HepG2 (cell line): ENCODE data around the gene TRIM27. TPM values are rescaled to one million over a fixed set of nuclear protein-coding genes. Genes with fewer than 3 reads are reported as not detected.

ENCODE experiments used
- GABPA ChIP-seq, 2 experiments: IDR thresholded peaks; 2 replicates each; pipeline ENCODE4 v1.6.1; 2011 to 2016; ENCODE audit warnings: low read depth in 2 of 2, low read length in 1 of 2, missing biosample characterization in 1 of 2, missing genetic modification characterization in 1 of 2
- HNRNPK ChIP-seq: fragments of 200-400 bp; formaldehyde crosslinking; IDR thresholded peaks from 2 replicates; pipeline ENCODE4 v1.6.1; 2018; ENCODE audit warnings: low read length, low read depth, moderate library complexity, mild to moderate bottlenecking; ENCODE audit not compliant: poor library complexity, severe bottlenecking
- KAT8 ChIP-seq: IDR thresholded peaks from 2 replicates; pipeline ENCODE4 v1.6.1; 2016; ENCODE audit warnings: missing genetic modification reagents, missing compliant biosample characterization
- MAF1 ChIP-seq: sonication (generic); formaldehyde crosslinking; IDR thresholded peaks from 2 replicates; pipeline ENCODE4 v1.5.0; 2020; ENCODE audit warnings: missing genetic modification reagents, borderline replicate concordance
- MED13 ChIP-seq: sonication (generic); formaldehyde crosslinking; IDR thresholded peaks from 2 replicates; pipeline ENCODE4 v1.5.0; 2020; ENCODE audit warnings: missing genetic modification reagents
- NR2F6 ChIP-seq, 2 experiments: IDR thresholded peaks; 2 replicates each; pipeline ENCODE4 v1.6.1; 2016; ENCODE audit warnings: antibody characterized with exemption in 1 of 2, mild to moderate bottlenecking in 1 of 2
- POGZ ChIP-seq: sonication (generic); formaldehyde crosslinking; IDR thresholded peaks from 2 replicates; pipeline ENCODE4 v1.4.0; 2020; ENCODE audit warnings: mild to moderate bottlenecking, missing genetic modification reagents
- PRPF4 ChIP-seq: fragments of 200-400 bp; formaldehyde crosslinking; IDR thresholded peaks from 2 replicates; pipeline ENCODE4 v1.6.1; 2016; ENCODE audit warnings: low read length, low read depth; ENCODE audit not compliant: poor library complexity, severe bottlenecking
- STAG1 ChIP-seq: sonication (generic); formaldehyde crosslinking; IDR thresholded peaks from 2 replicates; pipeline ENCODE4 v1.4.0; 2020; ENCODE audit warnings: missing genetic modification reagents
- WIZ ChIP-seq: sonication (generic); formaldehyde crosslinking; IDR thresholded peaks from 2 replicates; pipeline ENCODE4 v1.5.1; 2020; ENCODE audit warnings: mild to moderate bottlenecking, missing genetic modification reagents
- ZMYM2 ChIP-seq: sonication (generic); formaldehyde crosslinking; IDR thresholded peaks from 2 replicates; pipeline ENCODE4 v1.8.0; 2022; ENCODE audit warnings: mild to moderate bottlenecking, missing genetic modification reagents
- ZNF138 ChIP-seq: sonication (generic); formaldehyde crosslinking; IDR thresholded peaks from 2 replicates; pipeline ENCODE4 v1.5.0; 2020; ENCODE audit warnings: mild to moderate bottlenecking, low read depth, missing genetic modification reagents
- ZNF234 ChIP-seq: sonication (generic); formaldehyde crosslinking; conservative IDR thresholded peaks from 2 replicates; pipeline ENCODE4 v1.5.1; 2020; ENCODE audit warnings: mild to moderate bottlenecking, missing genetic modification reagents
- ZNF264 ChIP-seq: sonication (generic); formaldehyde crosslinking; IDR thresholded peaks from 2 replicates; pipeline ENCODE4 v1.4.0; 2020; ENCODE audit warnings: missing genetic modification reagents
- ZNF775 ChIP-seq: sonication (generic); formaldehyde crosslinking; IDR thresholded peaks from 2 replicates; pipeline ENCODE4 v1.4.0; 2020; ENCODE audit warnings: missing genetic modification reagents, mild to moderate bottlenecking, moderate library complexity, borderline replicate concordance
- polyA plus RNA-seq, 8 experiments: library from polyadenylated mRNA; depleted of rRNA in 3 of 8; stranded (reverse) in 7 of 8; unstranded in 1 of 8; fragments of >200 nt; fragmentation: Illumina TruSeq in 4 of 8; extraction: Trizol in 4 of 8; gene quantifications; 2 replicates each; pipeline versions ENCODE4 v1.2.1 to v1.2.3, GENCODE V29; 2011 to 2016; ENCODE audit warnings: low read depth in 4 of 8, missing spikeins in 1 of 8, mixed read lengths in 1 of 8; ENCODE audit not compliant: insufficient read depth in 1 of 8
- total RNA-seq, 5 experiments: library from RNA; depleted of rRNA; stranded (reverse); fragments of >200 nt; fragmentation: Illumina TruSeq; extraction: Trizol; gene quantifications; 2 replicates each; pipeline ENCODE4 v1.2.3, GENCODE V29; 2016; ENCODE audit warnings: low read depth in 1 of 5
- TF ChIP-seq, protein P1 (sequence below): sonication (generic); formaldehyde crosslinking; IDR thresholded peaks from 2 replicates; pipeline ENCODE4 v1.4.0; 2020; ENCODE audit warnings: missing genetic modification reagents, borderline replicate concordance
- TF ChIP-seq, protein P2 (sequence below): sonication (generic); formaldehyde crosslinking; IDR thresholded peaks from 2 replicates; pipeline ENCODE4 v1.8.0; 2022; ENCODE audit warnings: mild to moderate bottlenecking, missing genetic modification reagents
- TF ChIP-seq, protein P3 (sequence below): sonication (generic); formaldehyde crosslinking; IDR thresholded peaks from 2 replicates; pipeline ENCODE4; 2020; ENCODE audit warnings: missing genetic modification reagents, mild to moderate bottlenecking, borderline replicate concordance
- TF ChIP-seq, protein P4 (sequence below): sonication (generic); formaldehyde crosslinking; IDR thresholded peaks from 2 replicates; pipeline ENCODE4 v1.4.0; 2020; ENCODE audit warnings: low read depth, mild to moderate bottlenecking, missing genetic modification reagents
- TF ChIP-seq, protein P5 (sequence below): sonication (generic); formaldehyde crosslinking; conservative IDR thresholded peaks from 2 replicates; pipeline ENCODE4 v1.5.0; 2020; ENCODE audit warnings: missing genetic modification reagents

Gene TRIM27
- total and polyA plus RNA-seq, 2 of the 13 experiments (the other 11 are each of a cell fraction or from before 2014, with no cell fraction given): 88.6 to 112 TPM

DNA sequence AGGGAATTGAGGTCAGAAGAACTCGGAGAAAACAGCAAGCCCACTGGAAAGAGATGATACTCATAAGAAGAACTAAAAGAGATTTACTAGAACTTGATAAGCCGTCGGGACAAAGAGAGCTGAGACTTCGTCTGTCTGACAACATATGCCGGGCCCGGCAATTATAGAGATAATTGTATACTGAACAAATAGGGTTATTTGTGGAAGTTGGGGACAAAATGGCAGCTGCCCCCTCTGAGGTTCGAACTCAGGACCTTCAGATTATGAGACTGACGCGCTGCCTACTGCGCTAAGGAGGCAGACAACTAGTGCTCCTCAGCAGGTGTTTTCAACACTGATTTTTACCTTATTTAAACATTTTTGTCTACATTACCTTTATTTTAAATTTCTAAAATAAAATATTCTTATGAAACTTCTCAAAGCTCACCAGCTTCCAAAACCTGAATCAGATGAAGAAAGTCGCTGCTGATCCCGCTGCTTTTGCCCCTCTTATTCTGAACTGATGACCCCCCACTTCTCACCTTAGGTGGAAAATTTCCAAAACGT, 29.3 kb upstream of the TRIM27 start (continued):
- TF ChIP-seq, protein P1, sequence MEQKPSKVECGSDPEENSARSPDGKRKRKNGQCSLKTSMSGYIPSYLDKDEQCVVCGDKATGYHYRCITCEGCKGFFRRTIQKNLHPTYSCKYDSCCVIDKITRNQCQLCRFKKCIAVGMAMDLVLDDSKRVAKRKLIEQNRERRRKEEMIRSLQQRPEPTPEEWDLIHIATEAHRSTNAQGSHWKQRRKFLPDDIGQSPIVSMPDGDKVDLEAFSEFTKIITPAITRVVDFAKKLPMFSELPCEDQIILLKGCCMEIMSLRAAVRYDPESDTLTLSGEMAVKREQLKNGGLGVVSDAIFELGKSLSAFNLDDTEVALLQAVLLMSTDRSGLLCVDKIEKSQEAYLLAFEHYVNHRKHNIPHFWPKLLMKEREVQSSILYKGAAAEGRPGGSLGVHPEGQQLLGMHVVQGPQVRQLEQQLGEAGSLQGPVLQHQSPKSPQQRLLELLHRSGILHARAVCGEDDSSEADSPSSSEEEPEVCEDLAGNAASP (CRISPR knock-in tag): peak; percentile 78
- TF ChIP-seq WIZ (CRISPR knock-in tag): no peak
- TF ChIP-seq KAT8 (CRISPR knock-in tag): peak; percentile 84
- no peak for TF ChIP-seq HNRNPK
- TF ChIP-seq, protein P2, sequence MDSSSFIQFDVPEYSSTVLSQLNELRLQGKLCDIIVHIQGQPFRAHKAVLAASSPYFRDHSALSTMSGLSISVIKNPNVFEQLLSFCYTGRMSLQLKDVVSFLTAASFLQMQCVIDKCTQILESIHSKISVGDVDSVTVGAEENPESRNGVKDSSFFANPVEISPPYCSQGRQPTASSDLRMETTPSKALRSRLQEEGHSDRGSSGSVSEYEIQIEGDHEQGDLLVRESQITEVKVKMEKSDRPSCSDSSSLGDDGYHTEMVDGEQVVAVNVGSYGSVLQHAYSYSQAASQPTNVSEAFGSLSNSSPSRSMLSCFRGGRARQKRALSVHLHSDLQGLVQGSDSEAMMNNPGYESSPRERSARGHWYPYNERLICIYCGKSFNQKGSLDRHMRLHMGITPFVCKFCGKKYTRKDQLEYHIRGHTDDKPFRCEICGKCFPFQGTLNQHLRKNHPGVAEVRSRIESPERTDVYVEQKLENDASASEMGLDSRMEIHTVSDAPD (CRISPR knock-in tag): no peak
- peak; percentile 79; the same call in 1 of the 2 replicates for TF ChIP-seq MED13
- peak; percentile 82; the same call in 1 of the 2 replicates for TF ChIP-seq ZNF264 (CRISPR knock-in tag)
- TF ChIP-seq POGZ (CRISPR knock-in tag): peak; percentile 60; the same call in 1 of the 2 replicates
- TF ChIP-seq ZNF775: no peak
- TF ChIP-seq ZNF138: no peak
- no peak for TF ChIP-seq ZNF234 (CRISPR knock-in tag)
- TF ChIP-seq, protein P3, sequence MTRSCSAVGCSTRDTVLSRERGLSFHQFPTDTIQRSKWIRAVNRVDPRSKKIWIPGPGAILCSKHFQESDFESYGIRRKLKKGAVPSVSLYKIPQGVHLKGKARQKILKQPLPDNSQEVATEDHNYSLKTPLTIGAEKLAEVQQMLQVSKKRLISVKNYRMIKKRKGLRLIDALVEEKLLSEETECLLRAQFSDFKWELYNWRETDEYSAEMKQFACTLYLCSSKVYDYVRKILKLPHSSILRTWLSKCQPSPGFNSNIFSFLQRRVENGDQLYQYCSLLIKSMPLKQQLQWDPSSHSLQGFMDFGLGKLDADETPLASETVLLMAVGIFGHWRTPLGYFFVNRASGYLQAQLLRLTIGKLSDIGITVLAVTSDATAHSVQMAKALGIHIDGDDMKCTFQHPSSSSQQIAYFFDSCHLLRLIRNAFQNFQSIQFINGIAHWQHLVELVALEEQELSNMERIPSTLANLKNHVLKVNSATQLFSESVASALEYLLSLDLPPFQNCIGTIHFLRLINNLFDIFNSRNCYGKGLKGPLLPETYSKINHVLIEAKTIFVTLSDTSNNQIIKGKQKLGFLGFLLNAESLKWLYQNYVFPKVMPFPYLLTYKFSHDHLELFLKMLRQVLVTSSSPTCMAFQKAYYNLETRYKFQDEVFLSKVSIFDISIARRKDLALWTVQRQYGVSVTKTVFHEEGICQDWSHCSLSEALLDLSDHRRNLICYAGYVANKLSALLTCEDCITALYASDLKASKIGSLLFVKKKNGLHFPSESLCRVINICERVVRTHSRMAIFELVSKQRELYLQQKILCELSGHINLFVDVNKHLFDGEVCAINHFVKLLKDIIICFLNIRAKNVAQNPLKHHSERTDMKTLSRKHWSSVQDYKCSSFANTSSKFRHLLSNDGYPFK (CRISPR knock-in tag): no peak
- TF ChIP-seq, protein P4, sequence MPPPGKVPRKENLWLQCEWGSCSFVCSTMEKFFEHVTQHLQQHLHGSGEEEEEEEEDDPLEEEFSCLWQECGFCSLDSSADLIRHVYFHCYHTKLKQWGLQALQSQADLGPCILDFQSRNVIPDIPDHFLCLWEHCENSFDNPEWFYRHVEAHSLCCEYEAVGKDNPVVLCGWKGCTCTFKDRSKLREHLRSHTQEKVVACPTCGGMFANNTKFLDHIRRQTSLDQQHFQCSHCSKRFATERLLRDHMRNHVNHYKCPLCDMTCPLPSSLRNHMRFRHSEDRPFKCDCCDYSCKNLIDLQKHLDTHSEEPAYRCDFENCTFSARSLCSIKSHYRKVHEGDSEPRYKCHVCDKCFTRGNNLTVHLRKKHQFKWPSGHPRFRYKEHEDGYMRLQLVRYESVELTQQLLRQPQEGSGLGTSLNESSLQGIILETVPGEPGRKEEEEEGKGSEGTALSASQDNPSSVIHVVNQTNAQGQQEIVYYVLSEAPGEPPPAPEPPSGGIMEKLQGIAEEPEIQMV: no peak
- 0 out of 2 replicates have a peak, but pooled peaks have one; percentile 57 for TF ChIP-seq ZMYM2 (CRISPR knock-in tag)
- TF ChIP-seq GABPA (IDR thresholded peaks at IDR 0.05; ENCODE audit: low read depth, low read length): no peak
- 0 out of 2 replicates have a peak, but pooled peaks have one; percentile 31 for TF ChIP-seq GABPA (CRISPR knock-in tag; IDR thresholded peaks at IDR 0.05; ENCODE audit: low read depth)
- peak; percentile 99 for TF ChIP-seq MAF1 (CRISPR knock-in tag)
- TF ChIP-seq PRPF4: peak; percentile 68
- TF ChIP-seq, protein P5, sequence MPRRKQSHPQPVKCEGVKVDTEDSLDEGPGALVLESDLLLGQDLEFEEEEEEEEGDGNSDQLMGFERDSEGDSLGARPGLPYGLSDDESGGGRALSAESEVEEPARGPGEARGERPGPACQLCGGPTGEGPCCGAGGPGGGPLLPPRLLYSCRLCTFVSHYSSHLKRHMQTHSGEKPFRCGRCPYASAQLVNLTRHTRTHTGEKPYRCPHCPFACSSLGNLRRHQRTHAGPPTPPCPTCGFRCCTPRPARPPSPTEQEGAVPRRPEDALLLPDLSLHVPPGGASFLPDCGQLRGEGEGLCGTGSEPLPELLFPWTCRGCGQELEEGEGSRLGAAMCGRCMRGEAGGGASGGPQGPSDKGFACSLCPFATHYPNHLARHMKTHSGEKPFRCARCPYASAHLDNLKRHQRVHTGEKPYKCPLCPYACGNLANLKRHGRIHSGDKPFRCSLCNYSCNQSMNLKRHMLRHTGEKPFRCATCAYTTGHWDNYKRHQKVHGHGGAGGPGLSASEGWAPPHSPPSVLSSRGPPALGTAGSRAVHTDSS (CRISPR knock-in tag): 0 out of 2 replicates have a peak, but pooled peaks have one; percentile 65
- peak; percentile 61; the same call in 1 of the 2 replicates for TF ChIP-seq NR2F6 (IDR thresholded peaks at IDR 0.05)
- TF ChIP-seq NR2F6 (CRISPR knock-in tag; IDR thresholded peaks at IDR 0.05): peak; percentile 26; the same call in 1 of the 2 replicates
- peak; percentile 9; the same call in 1 of the 2 replicates for TF ChIP-seq STAG1 (CRISPR knock-in tag)
